ENCODE results near the gene ASB10. TPM values are rescaled to one million over a fixed set of nuclear protein-coding genes. Genes with fewer than 3 reads are reported as not detected.
A peak's percentile ranks its signal among the peaks of the same experiment; 100 is the strongest.

The ASB10 gene
- total RNA-seq, 1 experiment from 2014 or later: not detected

GRCh38 chr7:151187409-151188251 lies 580 bp upstream of the ASB10 start:
- no peak for DNase-seq (ENCODE audit: low read depth)

GRCh38 chr7:151185762-151186639 lies 1.0 kb downstream of the ASB10 start:
- no peak for DNase-seq (ENCODE audit: low read depth)

DNA sequence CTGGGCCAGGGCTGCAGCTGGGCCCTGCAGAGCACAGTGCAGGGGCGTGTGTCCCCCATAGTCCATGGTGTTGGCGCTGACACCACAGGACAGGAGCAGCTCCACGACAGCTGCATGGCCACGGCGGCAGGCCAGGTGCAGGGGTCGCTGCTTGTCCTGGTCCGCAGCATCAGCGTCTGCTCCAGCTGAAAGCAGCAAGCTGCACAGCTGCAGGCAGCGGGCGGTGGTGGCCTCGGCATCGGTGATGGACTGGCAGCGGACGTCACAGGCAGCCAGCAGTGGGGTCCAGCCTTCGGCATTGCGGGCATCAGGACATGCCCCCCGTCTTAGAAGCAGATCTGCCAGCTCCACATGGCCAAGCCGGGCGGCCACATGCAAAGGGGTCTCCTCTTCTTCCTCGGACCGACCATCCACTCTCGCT lies 6.0 kb downstream of the ASB10 start:
- DNase-seq (ENCODE audit: low read depth): no peak

DNA sequence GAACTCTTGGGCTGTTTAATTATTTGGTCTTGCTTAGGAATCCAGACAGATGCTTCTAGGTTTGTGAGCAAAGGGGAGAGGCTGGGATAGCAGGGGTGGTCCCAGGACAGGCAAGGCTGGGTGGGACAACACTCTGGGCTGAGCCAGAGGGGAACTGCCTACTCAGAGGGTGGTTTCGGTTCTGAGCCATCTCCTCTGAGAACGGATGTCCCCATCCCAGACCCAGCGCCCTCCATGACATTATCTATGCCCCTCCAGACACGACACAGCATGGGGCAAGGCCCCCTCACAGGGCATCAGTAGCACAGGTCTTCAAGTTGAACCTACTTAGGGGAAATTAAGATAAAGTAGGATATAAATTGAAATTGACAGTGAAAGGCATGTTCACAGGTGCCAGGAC lies 7.1 kb downstream of the ASB10 start:
- no peak for DNase-seq (ENCODE audit: low read depth)

GRCh38 chr7:151179287-151179860 lies 7.7 kb downstream of the ASB10 start:
- no peak for DNase-seq (ENCODE audit: low read depth)

- no peak for DNase-seq (ENCODE audit: low read depth)
These were observed 8.2 kb downstream of the ASB10 start for GRCh38 chr7:151178831-151179230.

GRCh38 chr7:151178236-151178635 lies 8.8 kb downstream of the ASB10 start:
- DNase-seq (ENCODE audit: low read depth): no peak

DNA sequence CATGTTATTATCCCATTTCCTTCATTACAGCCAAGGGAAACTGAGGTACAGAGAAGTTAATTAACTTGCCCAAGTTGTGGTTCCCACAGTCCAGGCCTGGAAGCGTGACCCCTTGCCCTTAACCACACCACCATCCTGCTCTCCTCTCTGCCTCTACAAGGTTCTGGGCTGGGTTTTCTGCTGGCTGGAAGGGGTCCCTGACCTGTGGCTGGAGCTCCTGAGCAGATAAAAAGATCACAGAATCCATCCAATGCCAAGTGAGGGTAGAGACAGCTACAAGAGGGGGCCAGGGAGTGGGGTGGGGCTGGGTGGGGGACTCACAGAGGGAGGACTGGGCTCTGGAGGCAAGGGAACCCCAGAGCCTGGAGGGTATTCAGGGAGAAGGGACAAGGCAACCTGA lies 9.7 kb downstream of the ASB10 start:
- no peak for DNase-seq (ENCODE audit: low read depth)

GRCh38 chr7:151176401-151176800 lies 10.6 kb downstream of the ASB10 start:
- no peak for DNase-seq (ENCODE audit: low read depth)

DNA sequence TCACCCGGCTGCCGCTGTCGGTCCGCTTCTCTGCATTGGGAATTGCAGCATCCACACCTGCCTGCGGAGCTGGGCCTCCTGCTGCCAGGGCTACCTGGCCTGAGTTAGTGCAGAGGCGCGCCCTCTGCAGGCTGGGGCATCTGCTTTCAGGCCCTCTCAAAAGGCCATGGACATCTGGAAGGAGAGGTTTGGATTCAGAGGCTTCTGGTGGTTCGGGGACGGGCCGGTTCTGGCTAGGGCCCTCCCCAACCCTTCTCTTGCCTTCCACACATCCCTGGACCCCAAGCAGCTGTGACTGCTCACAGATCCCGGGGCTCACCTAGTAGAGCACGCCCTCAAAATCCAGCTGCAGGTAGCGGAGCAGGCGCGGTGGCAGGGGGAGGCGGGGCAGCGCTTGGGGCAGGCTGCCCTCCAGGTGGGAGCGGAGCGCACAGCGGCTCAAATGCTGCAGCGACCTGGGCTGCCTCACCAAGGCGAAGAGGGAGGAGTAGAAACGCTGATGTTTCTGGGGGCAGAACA lies 11.2 kb downstream of the ASB10 start:
- no peak for DNase-seq (ENCODE audit: low read depth)

DNA sequence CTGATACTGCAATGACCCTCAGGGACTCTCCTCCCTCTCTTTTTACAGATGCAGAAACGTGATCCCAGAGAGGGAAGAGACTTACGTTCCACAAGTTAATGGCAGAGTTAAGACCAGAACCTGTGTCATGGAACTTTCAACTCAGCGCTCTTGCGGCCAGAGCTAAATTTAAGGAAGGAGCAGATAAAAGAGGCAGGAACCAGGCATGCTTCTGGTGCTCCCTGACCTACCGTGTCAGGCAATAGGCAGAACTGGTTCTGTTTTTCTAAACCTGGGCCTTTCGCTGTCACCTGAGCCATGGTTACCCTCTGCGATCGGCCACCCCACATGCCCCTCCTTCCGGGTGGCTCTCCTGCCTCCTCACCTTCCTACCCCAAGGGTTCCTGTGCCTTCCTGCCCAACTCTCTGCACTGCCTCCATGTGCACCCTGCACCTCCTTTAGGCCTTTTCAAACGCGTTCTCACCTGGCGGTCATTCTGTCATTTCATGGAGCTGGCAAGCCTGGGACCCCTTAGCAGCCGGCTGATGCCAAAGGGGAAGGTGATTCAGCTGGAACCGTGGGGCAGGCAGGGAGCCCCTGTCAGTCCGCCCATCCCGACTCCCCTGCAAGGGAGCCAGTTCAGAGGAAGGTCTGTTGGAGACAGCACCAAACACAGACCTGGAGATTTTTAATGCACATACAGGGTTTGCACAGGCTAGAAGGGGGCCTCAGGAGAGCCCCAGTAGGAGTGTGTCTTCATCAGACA lies 11.8 kb downstream of the ASB10 start:
- no peak for DNase-seq (ENCODE audit: low read depth)

- no peak for DNase-seq (ENCODE audit: low read depth)
These were observed 12.6 kb downstream of the ASB10 start for GRCh38 chr7:151174246-151175046.

DNA sequence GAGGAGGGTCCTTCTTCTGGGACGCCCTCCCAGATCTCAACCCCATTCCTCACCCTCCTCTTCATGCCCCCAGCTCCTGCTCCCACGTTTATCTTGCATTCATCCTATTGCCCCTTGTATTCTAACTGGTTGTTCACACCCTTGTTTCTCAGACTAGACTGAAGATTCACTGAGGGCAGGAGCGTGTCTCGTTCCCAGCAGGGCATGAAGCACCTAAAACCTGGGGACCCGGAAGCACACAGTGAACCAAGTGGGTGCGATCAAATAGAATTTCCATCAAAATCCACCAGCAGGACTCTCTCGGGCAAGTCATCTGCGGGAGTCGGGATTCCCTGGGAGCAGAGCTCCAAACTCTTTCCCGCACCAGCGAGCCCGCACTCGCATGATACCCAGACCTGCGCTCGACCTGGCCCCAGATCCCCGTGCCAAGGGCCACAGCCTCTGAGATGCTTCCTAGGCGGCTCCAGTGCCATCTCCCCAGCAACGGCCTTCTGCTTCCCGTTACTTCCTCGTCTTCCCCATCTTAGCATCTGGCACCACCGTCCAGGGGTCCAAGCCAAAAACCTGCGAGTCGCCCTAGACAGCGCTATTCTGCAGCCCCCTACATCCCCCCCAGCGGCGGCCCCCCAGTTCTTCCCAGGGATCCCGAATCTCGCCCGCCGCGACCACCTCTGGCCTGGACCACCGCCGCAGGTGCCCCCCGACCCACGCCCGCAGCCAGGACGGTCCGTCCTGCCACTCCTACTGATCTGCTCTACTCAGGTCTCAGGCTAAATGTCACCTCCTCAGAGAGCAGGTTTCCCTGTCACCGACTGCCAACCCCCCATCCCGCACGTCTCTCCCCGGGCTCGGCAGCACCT lies 13.4 kb downstream of the ASB10 start:
- no peak for DNase-seq (ENCODE audit: low read depth)

GRCh38 chr7:151172273-151173141 lies 14.5 kb downstream of the ASB10 start:
- peak; percentile 65 for DNase-seq (ENCODE audit: low read depth)

GRCh38 chr7:151168787-151169162 lies 18.3 kb downstream of the ASB10 start:
- no peak for DNase-seq (ENCODE audit: low read depth)

- no peak for DNase-seq (ENCODE audit: low read depth)
These were observed 18.9 kb downstream of the ASB10 start for GRCh38 chr7:151168003-151168786.

GRCh38 chr7:151167197-151167961 lies 19.7 kb downstream of the ASB10 start, which contains the start of gene GBX1:
Gene GBX1, minus strand, starts transcription at chr7:151167694. Its CDS starts 146 bp downstream, at chr7:151167548.
- no peak for DNase-seq (ENCODE audit: low read depth)

Data from HT1080 (cell line).